NK-92 (cell line): ENCODE results near the gene HOXA1.

Experiments
- DNase-seq: peaks from one replicate; lab custom pipeline; 2025; ENCODE audit not compliant: unreplicated experiment; lab: John Stamatoyannopoulos, UW

Gene HOXA1

GRCh38 chr7:27132214-27132613 lies 36.4 kb upstream of the HOXA1 start:
- no peak for DNase-seq

- DNase-seq, result no peak
Observed at GRCh38 chr7:27131390-27131819, 35.6 kb upstream of the HOXA1 start.

GRCh38 chr7:27130540-27131389 lies 35.0 kb upstream of the HOXA1 start, which contains the start of gene HOXA4:
Gene HOXA4 (minus strand): TSS chr7:27130757. CDS start chr7:27130733, 24 bp downstream.
- no peak for DNase-seq

- DNase-seq, result no peak
Observed at GRCh38 chr7:27129729-27130539, 34.1 kb upstream of the HOXA1 start.

GRCh38 chr7:27128776-27129728 lies 33.3 kb upstream of the HOXA1 start:
- DNase-seq, result no peak

GRCh38 chr7:27128034-27128433 lies 32.2 kb upstream of the HOXA1 start:
- no peak for DNase-seq

- DNase-seq, result no peak
Observed at GRCh38 chr7:27126596-27127327, 31.0 kb upstream of the HOXA1 start.

- DNase-seq, result no peak
Observed at GRCh38 chr7:27125986-27126394, 30.2 kb upstream of the HOXA1 start.

GRCh38 chr7:27124902-27125689 lies 29.3 kb upstream of the HOXA1 start:
- no peak for DNase-seq

- no peak for DNase-seq
Observed at GRCh38 chr7:27124096-27124901, 28.5 kb upstream of the HOXA1 start.

- DNase-seq, result no peak
Observed at GRCh38 chr7:27123477-27124053, 27.8 kb upstream of the HOXA1 start.

- no peak for DNase-seq
Observed at GRCh38 chr7:27123007-27123476, 27.2 kb upstream of the HOXA1 start.

- no peak for DNase-seq
Observed at GRCh38 chr7:27122077-27122910, 26.5 kb upstream of the HOXA1 start.

- no peak for DNase-seq
Observed at GRCh38 chr7:27121684-27122076, 25.9 kb upstream of the HOXA1 start.

GRCh38 chr7:27119412-27119911 lies 23.7 kb upstream of the HOXA1 start:
- DNase-seq, result no peak

GRCh38 chr7:27118580-27118979 lies 22.8 kb upstream of the HOXA1 start:
- DNase-seq, result no peak

GRCh38 chr7:27117887-27118491 lies 22.2 kb upstream of the HOXA1 start:
- no peak for DNase-seq
